Measurements from ENCODE around the gene DNM2.

GRCh38 chr19:10773969-10774368 is 56.1 kb downstream of the DNM2 start:
- TF ChIP-seq CTCF (IDR thresholded peaks at IDR 0.05 in 2 of 3, conservative IDR thresholded peaks at IDR 0.05 in 1 of 3; ENCODE audit: control insufficient read depth in 2 of 3, extremely low read depth in 1 of 3, insufficient read depth in 1 of 3, low read depth in 3 of 3, low read length in 3 of 3) (no peak), ZBED1 (IDR thresholded peaks at IDR 0.05; ENCODE audit: borderline replicate concordance) (no peak), POLR2A (IDR thresholded peaks at IDR 0.05; ENCODE audit: low read depth, low read length) (no peak), NR2C1 (IDR thresholded peaks at IDR 0.05) (no peak)
